Gastroesophageal sphincter (tissue), 4 donors: ENCODE data around the gene GRK5. TPM values are rescaled to one million over a fixed set of nuclear protein-coding genes. Genes with fewer than 3 reads are reported as not detected.
A peak's percentile ranks its signal among the peaks of the same experiment; 100 is the strongest.

ENCODE experiments used
- ATAC-seq: fragments of 150-250 bp; one replicate; pipeline ENCODE4 v1.9.1; 2016; ENCODE audit warnings: mild to moderate bottlenecking, moderate library complexity
- H3K27ac ChIP-seq, 4 donors: fragments of 200-600 bp; sonication (generic) in 3 of 4; 1 replicate in 3 of 4; 2 replicates in 1 of 4; pipeline ENCODE4 v1.5.1; 2016 to 2019
- H3K27me3 ChIP-seq: fragments of 200-600 bp; sonication (generic); one replicate; pipeline ENCODE4 v1.5.1; 2019
- H3K36me3 ChIP-seq, 2 donors: fragments of 200-600 bp; sonication (generic); one replicate each; pipeline ENCODE4 v1.5.1; 2019; ENCODE audit warnings: control low read depth in 1 of 2
- H3K4me1 ChIP-seq, 3 donors: fragments of 200-600 bp; sonication (generic); 1 replicate in 2 of 3; 2 replicates in 1 of 3; pipeline ENCODE4 v1.5.1; 2016 to 2019; ENCODE audit warnings: control low read depth in 2 of 3
- H3K4me3 ChIP-seq, 2 donors: fragments of 200-600 bp; sonication (generic); one replicate each; pipeline ENCODE4 v1.5.1; 2019; ENCODE audit warnings: mild to moderate bottlenecking in 1 of 2, moderate library complexity in 1 of 2
- H3K9me3 ChIP-seq, 3 donors: fragments of 200-600 bp; sonication (generic); one replicate each; pipeline ENCODE4 v1.5.1; 2017 to 2019; ENCODE audit warnings: control low read depth in 2 of 3
- EP300 ChIP-seq: sonication (generic); formaldehyde crosslinking; IDR thresholded peaks from one replicate; pipeline ENCODE4 v1.6.1; 2017; ENCODE audit warnings: antibody characterized with exemption, mild to moderate bottlenecking
- POLR2A ChIP-seq, 2 donors: fragments of 450-650 bp; IDR thresholded peaks; one replicate each; pipeline ENCODE4 v1.6.1; 2017; ENCODE audit warnings: antibody characterized with exemption in 2 of 2, mild to moderate bottlenecking in 2 of 2, moderate library complexity in 1 of 2
- POLR2AphosphoS5 ChIP-seq: sonication (generic); formaldehyde crosslinking; IDR thresholded peaks from one replicate; pipeline ENCODE4 v1.6.1; 2017; ENCODE audit warnings: antibody characterized with exemption
- WGBS, 2 donors: methylation state at CpG; one replicate each; pipeline ENCODE4 v1.1.5; 2018; ENCODE audit warnings: low coverage in 1 of 2; 5-methylcytosine and 5-hydroxymethylcytosine counted together
- total RNA-seq, 4 donors: library from RNA; depleted of rRNA; stranded (reverse); fragments of >200 nt; gene quantifications; one replicate each; pipeline ENCODE4 v1.1.0, GENCODE V29; 2016
- TF ChIP-seq, protein P1 (sequence below), 4 experiments: fragments of 200-600 bp in 2 of 4; fragments of 450-650 bp in 2 of 4; sonication (generic) in 1 of 4; IDR thresholded peaks; one replicate each; pipeline ENCODE4 v1.5.1; 2017 to 2019; ENCODE audit warnings: antibody characterized with exemption in 4 of 4, mild to moderate bottlenecking in 2 of 4, moderate library complexity in 2 of 4

Gene GRK5
- total RNA-seq, 4 donors from 2014 or later: 28.8 to 71.6 (median 47.7) TPM

DNA sequence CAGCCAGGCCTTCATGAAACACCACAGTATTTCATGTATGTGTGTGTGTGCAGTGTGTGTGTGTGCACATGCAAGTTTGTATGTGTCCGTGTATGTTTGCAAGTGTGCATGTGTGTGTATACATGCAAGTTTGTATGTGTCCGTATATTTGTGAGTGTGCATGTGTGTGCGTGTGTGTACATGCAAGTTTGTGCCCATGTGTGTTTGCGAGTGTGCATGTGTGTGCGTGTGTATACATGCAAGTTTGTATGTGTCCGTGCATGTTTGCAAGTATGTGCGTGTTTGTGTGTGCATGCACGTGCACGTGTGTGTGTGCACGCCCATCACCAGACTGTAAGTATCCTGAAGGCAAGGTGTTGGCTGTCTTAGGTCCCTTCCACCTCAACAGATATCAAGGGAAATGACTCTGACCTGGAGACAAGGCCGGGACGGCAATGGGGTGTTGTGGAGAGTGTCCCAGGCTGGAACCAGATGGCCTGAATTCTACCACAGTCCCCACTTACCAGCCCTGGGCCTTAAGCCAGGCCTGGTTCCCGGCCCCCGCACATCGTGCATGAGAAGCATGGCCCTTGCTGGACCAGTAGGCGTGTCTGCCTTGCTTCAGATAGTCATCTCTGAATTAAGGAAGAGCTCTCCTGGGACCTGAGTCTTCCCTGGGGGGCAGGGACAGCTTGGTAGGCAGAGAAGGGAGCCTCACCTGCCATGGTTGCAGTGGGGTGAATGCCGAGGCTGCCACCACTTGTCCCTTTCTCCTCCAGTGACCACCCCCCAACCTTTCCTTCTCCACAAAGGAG, 140.0 kb downstream of the GRK5 start:
- no peaks in the 10 kb centered on the region for H3K36me3 ChIP-seq
- peak overlapping the region in 1 of 4 donors; percentile 69 for H3K27ac ChIP-seq
- ATAC-seq: no peak
- H3K9me3 ChIP-seq: peaks cover 0 to 5% (median 0%) of the 10 kb centered on the region in 3 donors
- H3K4me1 ChIP-seq: peaks cover 0 to 59% (median 20%) of the 10 kb centered on the region in 3 donors
- H3K4me3 ChIP-seq: no peak overlapping the region
- 95 to 97% methylated on average over 4 to 8 of the region's 17 CpGs for WGBS, 2 donors
- TF ChIP-seq EP300 (no peak), POLR2AphosphoS5 (no peak), POLR2A (IDR thresholded peaks at IDR 0.05) (no peak)
- TF ChIP-seq, protein P1, sequence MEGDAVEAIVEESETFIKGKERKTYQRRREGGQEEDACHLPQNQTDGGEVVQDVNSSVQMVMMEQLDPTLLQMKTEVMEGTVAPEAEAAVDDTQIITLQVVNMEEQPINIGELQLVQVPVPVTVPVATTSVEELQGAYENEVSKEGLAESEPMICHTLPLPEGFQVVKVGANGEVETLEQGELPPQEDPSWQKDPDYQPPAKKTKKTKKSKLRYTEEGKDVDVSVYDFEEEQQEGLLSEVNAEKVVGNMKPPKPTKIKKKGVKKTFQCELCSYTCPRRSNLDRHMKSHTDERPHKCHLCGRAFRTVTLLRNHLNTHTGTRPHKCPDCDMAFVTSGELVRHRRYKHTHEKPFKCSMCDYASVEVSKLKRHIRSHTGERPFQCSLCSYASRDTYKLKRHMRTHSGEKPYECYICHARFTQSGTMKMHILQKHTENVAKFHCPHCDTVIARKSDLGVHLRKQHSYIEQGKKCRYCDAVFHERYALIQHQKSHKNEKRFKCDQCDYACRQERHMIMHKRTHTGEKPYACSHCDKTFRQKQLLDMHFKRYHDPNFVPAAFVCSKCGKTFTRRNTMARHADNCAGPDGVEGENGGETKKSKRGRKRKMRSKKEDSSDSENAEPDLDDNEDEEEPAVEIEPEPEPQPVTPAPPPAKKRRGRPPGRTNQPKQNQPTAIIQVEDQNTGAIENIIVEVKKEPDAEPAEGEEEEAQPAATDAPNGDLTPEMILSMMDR (IDR thresholded peaks at IDR 0.05): no peak
- no peaks in the 10 kb centered on the region for H3K27me3 ChIP-seq

DNA sequence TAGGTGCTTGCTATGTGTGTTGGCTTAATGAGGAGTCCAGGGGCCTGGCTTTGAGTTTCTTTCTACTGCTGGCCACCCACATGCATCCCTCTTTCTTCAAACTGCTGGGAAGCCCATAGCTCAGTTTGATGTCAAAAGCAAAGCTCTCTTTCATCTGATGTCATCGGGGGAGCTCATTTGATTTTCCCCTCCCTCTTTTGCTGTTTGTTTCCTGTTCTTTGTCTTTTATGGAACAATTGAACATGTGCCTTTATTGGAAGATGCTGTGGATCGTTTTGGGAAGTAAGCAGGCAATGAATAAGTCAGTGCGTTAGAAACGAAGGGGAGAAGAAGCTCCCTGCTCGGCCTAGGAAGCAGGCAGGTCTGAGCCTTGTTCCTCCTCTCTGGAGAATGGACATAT, 140.7 kb downstream of the GRK5 start:
- Histone ChIP-seq H3K36me3 (no peaks in the 10 kb centered on the region), H3K27ac (peak overlapping the region in 3 of 4 donors; percentile 48 to 73 (median 69)), H3K4me3 (no peak overlapping the region), H3K27me3 (no peaks in the 10 kb centered on the region), H3K9me3 (peaks cover 0 to 5% (median 0%) of the 10 kb centered on the region in 3 donors), H3K4me1 (peaks cover 0 to 59% (median 18%) of the 10 kb centered on the region in 3 donors)
- ATAC-seq: no peak
- TF ChIP-seq EP300: no peak
- TF ChIP-seq, protein P1 (IDR thresholded peaks at IDR 0.05): no peak
- TF ChIP-seq POLR2AphosphoS5: no peak
- WGBS, 2 donors: 61 to 75% methylated on average over 2 to 4 of the region's 5 CpGs

DNA sequence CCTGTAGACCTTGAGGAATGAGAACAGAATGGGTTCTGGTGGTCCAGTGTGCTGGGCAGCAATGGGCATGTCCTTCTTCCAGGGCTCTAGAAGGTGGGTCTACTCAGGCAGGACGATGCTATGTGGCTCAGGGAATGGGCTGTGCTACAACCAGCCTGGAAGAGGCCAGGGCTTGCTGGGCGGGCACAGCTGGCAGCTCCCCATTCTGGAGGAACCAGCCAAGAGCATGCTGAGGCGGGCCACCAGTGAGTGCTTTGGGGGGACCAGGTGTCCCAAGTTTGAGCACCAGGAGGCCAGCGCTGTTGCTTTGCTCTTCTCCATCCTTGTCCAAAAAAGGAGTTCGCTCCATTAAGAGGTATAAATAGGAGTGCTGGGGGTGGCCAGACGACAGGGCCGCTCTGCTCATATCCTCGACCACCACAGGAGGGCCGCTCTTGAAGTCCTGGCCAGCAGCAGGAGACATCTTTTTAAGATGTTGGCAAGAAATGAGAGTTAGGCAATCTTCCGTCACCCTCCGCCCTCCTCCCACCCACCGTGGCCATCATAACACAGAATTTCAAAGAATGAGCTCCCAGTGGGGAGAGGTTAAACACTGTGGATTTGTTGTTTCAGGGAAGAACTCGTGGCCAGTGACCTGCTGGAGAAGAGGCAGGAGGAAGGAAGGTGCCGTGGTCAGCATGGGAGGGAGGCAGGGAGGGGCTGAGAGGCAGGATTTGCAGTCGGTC, 141.3 kb downstream of the GRK5 start:
- H3K9me3 ChIP-seq: peaks cover 0 to 5% (median 0%) of the 10 kb centered on the region in 3 donors
- TF ChIP-seq POLR2A (IDR thresholded peaks at IDR 0.05) (no peak), POLR2AphosphoS5 (peak; percentile 21), EP300 (no peak)
- TF ChIP-seq, protein P1 (IDR thresholded peaks at IDR 0.05): peak in 3 of 4 experiments; percentile 17 to 28 (median 25)
- no peaks in the 10 kb centered on the region for H3K27me3 ChIP-seq
- 25 to 57% methylated on average over 5 to 11 of the region's 15 CpGs for WGBS, 2 donors
- peaks cover 0 to 59% (median 23%) of the 10 kb centered on the region in 3 donors for H3K4me1 ChIP-seq
- peak; percentile 81 for ATAC-seq
- peak overlapping the region in 3 of 4 donors; percentile 48 to 73 (median 69) for H3K27ac ChIP-seq
- no peak overlapping the region for H3K4me3 ChIP-seq
- H3K36me3 ChIP-seq: no peaks in the 10 kb centered on the region

GRCh38 chr10:119349341-119349740, 142.0 kb downstream of the GRK5 start:
- H3K4me1 ChIP-seq: peaks cover 0 to 59% (median 23%) of the 10 kb centered on the region in 3 donors
- TF ChIP-seq, protein P1 (IDR thresholded peaks at IDR 0.05): no peak
- TF ChIP-seq EP300: no peak
- no peak for TF ChIP-seq POLR2AphosphoS5
- no peak for TF ChIP-seq POLR2A (IDR thresholded peaks at IDR 0.05)
- WGBS, 2 donors: no CpG with 5 or more reads among the region's 5 CpGs
- peak overlapping the region in 3 of 4 donors; percentile 48 to 73 (median 69) for H3K27ac ChIP-seq
- no peak for ATAC-seq
- no peak overlapping the region for H3K4me3 ChIP-seq
- H3K36me3 ChIP-seq: no peaks in the 10 kb centered on the region
- no peaks in the 10 kb centered on the region for H3K27me3 ChIP-seq
- peaks cover 0 to 5% (median 0%) of the 10 kb centered on the region in 3 donors for H3K9me3 ChIP-seq
